NCI-H2029 treated with DMSO at 0.1 percent for 48 hours (cell line): ENCODE results near the gene ANKRD17.
"Not testable (repeated sequence)": the region's sequence is repeated elsewhere in the genome, so short reads cannot be mapped to it uniquely, and the experiment has no call there.

ENCODE experiments used
- DNase-seq: peaks from one replicate; lab custom pipeline; 2025; lab: John Stamatoyannopoulos, UW

The ANKRD17 gene

DNA sequence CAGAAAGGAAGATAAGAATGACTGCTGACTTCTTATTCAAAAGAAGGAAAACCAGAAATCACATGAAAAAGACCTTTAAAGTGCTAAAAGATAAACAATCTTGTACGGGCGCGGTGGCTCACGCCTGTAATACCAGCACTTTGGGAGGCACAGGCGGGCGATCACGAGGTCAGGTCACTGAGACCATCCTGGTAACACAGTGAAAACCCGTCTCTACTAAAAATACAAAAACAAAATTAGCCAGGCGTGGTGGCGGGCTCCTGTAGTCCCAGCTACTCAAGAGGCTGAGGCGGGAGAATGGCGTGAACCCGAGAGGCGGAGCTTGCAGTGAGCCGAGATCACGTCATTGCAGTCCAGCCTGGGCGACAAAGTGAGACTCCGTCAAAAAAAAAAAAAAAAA lies 54.6 kb downstream of the ANKRD17 start:
- not testable (repeated sequence) for DNase-seq

- DNase-seq = no peak
Measured at GRCh38 chr4:73197220-73197619, 61.4 kb downstream of the ANKRD17 start.

DNA sequence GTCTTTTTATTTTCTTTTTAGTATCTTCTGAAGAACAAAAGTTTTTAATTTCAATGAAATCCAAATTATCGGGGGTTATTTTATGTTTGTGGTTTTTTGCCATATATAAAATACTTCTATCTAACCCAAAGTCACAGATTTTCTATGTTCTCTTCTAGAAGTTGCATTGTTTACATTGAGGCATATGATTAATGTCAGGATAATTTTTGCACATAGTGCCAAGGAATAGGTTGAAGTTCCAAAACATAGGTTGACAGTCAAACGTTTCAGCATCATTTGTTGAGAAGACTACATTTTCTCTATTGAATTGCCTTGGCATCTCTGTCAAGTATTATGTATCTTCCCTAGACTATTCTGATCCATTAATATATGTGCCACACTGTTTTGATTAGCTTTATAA lies 64.5 kb downstream of the ANKRD17 start:
- no peak for DNase-seq

DNA sequence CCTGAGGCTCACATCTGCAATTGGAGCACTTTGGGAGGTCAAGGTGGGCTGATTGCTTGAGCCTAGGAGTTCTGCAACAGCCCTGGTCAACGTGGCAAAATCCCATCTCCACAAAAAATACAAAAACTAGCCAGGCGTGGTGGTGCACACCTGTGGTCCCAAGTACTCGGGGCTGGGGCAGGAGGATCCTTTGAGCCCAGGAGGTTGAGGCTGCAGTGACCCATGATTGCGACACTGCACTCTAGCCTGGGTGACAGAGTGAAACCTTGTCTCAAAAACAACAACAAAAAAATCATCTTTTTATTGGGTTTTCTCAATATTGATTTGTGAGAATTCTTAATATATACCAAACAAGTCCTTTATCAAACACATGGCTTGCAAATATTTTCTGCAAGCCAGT lies 64.9 kb downstream of the ANKRD17 start:
- no peak for DNase-seq

DNA sequence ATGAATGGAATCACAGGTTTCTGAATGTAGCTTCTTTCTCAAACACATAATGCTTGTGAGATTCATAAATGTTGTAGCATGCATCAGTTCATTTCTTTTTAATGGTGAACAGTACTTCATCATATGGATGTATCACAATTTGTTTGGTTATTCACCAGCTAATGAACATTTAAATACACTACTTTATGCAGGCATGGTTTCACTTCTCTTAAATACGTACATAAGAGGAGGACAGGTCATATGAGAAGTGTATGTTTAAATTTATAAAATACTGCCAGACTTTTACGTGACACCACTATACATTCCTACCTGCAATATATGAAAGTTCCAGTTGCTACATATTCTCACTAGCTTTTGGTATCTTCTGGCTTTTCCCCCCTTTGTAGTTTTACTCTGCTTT lies 65.4 kb downstream of the ANKRD17 start:
- DNase-seq = no peak

- no peak for DNase-seq
Measured at GRCh38 chr4:73189274-73189810, 69.3 kb downstream of the ANKRD17 start.

DNA sequence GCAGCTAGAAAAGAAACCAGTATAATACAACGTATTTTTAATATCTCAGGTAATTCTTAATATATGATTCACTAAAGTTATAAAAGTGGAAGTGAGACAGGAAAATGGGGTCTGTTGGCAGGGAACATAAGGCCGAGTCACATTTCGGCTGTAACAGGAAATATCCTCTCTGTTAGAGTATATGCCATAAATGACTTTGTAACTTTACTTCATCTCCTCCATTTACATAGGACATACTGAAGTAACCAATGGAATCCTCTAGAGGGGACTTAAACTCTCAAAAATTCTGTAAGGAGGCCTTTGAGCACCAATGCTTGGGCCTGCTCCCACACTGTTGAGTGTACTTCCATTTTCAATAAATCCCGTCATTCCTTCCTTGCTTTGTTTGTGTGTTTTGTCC lies 71.3 kb downstream of the ANKRD17 start:
- DNase-seq = no peak

GRCh38 chr4:73185903-73186302 lies 72.7 kb downstream of the ANKRD17 start:
- no peak for DNase-seq

DNA sequence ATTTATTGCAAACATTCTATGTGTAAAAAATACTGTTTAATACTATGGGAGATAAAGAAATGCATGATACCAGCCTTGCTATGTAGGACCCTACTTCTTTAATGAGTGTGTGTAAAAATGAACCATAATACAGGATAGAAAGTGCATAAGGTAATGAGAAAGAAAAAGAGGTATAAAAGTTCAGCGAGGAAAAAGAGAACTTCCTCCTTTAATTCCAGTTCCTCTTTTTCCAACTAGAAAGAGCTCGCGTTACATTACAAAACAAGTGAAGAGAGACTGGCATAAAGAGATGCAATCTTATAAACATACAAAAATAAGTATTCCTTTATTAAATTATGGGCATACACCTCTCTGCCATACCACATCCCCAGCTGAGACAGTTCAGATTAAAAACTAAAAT lies 77.4 kb downstream of the ANKRD17 start:
- DNase-seq = no peak

DNA sequence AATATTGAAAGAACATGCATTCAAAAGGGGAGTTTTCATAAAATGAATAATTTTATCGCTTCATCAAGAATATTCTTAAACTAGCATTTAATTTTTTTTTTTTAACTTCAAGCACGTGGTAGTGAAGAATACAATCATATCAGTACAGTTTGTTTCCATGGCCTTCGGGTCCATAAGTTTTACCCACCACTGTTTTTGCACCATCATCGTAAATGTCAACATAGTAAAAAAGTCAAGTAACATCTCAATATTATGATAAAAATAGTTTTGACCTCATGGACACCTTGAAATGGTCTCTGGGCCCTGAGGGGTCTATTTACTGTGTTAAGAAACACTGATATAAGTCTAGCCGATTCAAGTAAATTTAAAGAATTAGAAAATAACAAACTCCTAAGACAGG lies 80.2 kb downstream of the ANKRD17 start:
- DNase-seq = no peak

DNA sequence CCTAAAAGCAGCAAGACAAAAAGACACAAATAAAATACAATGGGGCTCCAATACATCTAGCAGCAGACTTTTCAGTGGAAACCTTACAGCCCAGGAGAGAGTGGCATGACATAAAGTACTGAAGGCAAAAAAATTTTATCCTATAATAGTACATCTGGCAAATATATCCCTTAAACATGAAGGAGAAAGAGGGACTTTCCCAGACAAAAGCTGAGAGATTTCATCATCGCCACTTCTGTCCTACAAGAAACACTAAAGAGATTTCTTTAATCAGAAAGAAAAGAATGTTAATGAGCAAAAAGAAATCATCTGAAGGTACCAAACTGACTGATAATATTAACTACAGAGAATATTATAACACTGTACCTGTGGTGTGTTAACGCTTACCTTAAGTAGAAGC lies 86.4 kb downstream of the ANKRD17 start:
- no peak for DNase-seq

DNA sequence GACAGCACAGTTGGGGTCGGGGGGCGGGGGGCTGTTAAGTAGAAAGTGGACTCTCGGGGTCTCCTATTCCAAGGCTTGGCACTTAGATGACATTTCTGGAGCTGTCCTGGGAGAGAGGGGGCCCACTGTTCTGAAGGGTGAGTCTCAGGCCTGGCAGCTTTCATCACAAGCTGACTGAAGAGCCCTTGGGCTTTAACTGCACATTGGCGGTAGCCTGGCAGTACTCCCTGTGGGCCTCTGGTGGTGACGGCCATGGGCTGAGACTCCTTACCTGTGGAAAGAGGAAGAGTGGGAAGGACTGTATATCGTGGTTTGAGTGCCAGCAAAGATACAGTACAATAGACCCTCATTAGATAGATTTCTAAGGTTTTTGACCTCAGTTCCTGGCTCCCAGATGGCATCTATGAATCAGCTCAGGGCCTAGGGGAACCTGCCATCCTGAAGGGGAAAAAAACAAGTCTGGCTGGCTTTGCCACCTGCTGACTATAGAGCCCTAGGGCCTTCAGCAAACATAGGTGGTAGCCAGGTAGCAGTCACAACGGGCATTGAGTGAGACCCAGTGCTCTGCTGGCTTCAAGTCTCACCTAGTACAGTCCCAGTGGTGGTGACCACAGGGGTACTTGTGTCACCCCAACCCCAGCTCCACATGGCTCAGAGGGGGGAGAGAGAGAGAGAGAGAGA lies 87.9 kb downstream of the ANKRD17 start:
- no peak for DNase-seq

- DNase-seq = no peak
Measured at GRCh38 chr4:73166212-73166611, 92.4 kb downstream of the ANKRD17 start.

DNA sequence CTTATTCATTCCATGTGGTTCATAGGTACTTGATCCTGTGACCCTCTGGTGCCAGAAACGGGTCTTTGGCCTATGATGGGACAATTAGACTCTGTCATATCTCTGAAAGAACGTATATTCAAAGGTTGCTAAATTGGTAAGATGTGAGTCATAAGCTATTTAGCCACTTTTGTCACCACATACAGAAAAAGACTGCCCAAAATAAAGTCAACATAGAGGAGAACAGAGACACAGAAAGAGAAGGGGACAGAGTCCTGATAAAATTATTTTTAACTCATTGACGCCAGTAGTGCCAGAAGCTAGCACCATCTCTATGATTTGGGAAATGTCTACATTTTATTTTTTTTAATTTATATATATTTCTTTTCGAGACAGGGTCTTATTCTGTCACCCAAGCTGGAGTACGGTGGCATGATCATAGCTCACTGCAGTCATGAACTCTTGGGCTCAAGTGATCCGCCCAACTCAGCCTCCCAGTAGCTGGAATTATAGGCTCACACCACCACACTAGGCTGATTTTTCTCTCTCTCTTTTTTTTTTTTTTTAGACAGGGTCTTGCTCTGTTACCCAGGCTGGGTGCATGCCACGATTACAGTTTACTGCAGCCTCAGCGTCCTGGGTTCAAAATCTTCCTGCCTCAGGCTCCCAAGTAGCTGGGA lies 96.9 kb downstream of the ANKRD17 start:
- DNase-seq = no peak

DNA sequence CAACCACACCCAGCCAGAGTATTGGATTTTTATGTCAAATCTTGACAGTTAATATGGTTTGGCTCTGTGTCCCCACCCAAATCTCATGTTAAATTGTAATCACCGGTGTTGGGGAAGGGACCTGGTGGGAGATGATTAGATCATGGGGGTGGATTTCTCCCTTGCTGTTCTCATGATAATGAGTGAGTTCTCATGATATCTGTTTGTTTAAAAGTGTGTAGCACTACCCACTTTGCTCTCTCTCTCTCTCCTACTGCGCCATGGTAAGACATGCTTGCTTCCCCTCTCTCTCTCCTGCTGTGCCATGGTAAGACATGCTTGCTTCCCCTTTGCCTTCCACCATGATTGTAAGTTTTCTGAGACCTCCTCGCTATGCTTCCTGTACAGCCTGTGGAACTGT lies 102.2 kb downstream of the ANKRD17 start:
- DNase-seq = no peak

- no peak for DNase-seq
Measured at GRCh38 chr4:73152893-73153292, 105.7 kb downstream of the ANKRD17 start.

DNA sequence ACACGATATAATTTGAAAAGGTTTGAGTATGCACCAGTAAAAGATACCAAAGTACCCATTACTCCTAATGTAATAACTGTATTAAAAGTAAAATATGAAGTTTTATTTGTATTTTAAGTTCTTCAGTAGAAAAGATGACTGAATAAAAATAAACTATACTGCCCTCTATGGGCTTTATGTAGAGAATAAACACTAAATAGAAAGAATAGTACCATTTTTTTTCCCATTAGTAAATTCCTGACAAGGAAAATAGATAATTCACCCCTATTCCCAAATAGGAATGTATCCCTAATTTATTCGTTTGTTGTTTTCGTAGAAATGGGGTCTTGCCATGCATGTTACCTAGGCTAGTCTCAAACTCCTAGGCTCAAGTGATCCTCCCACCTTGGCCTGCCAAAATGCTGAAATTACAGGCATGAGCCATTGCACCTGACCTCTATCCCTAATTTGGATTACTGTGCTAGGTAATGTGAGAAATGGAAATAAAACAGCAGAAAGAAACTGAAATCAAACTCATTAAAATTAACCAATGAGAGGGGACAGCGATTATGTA lies 115.5 kb downstream of the ANKRD17 start:
- DNase-seq = no peak

DNA sequence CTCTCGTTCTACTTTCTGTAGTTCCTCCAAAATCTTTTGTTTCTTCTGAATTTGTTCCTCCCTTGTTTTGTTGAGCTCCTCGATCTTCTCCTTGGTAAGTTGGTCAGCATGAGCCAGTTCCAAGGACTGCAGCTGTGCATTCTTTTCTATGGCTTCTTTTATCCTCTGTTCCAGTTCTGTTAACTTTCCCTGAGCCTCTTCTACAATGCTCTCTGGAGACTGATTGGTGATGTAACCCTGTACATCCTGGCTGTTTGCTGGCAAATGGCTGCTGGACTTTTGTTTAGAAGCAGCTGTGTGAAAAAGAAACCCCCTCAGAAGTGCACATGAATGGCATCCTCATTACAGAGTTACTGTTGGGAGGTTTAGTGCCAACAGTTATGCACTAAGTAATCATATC lies 118.6 kb downstream of the ANKRD17 start:
- DNase-seq = no peak

DNA sequence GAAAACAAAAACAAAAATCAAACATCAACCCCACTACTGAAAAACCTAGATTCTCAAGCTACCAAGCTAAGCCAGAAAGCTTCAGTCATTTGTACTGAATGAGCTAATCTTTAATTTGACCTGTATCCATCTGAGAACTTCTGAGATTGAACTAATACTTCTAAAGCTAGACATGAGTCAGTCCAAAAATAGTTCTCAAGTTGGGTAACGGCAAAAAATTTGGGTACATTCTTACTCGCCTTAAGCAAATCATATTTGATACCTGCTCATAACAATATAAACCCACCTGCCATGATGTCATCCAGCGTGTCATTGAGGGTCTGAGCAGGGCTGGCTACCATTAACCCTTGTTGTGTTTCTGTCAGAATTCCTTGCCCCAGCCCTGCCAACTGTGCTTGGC lies 119.4 kb downstream of the ANKRD17 start:
- no peak for DNase-seq

DNA sequence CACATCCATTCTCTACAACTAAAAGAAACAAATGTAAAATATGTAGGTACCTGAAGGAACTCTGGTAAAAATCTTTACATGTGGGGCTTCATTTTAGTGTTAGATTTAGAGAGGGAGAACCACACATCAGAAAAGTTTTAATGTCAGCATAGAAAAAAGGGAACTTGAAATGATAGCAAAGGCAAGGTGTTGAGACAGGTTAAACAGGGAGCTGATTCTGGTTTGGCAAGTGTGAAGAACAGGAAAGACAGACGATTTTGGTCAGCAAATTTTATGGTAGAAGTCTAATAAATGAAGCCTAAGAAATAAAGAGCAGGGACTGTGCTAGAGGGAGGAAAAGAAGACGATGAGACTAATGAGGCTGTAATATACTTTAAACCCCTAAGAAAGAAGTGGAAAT lies 121.5 kb downstream of the ANKRD17 start:
- DNase-seq = no peak

GRCh38 chr4:73133784-73134183 lies 124.8 kb downstream of the ANKRD17 start:
- DNase-seq = no peak

GRCh38 chr4:73131281-73131680 lies 127.3 kb downstream of the ANKRD17 start:
- DNase-seq = no peak

- DNase-seq = no peak
Measured at GRCh38 chr4:73129319-73129718, 129.3 kb downstream of the ANKRD17 start.
